SU-DHL-6 (cell line): ENCODE results near the gene TRAPPC4.

Experiments
- H2AFZ ChIP-seq: fragments of 200-600 bp; sonication (generic); 2 replicates; pipeline ENCODE4 v1.6.1; 2014; ENCODE audit warnings: low read depth, mild to moderate bottlenecking, moderate library complexity, mixed read lengths, antibody characterized with exemption, low read length; ENCODE audit not compliant: severe bottlenecking
- H3F3A ChIP-seq: fragments of 200-600 bp; shearing (Covaris generic); 2 replicates; pipeline ENCODE4 v1.6.0; 2016; ENCODE audit warnings: antibody characterized with exemption, mild to moderate bottlenecking; ENCODE audit not compliant: insufficient read depth
- H3K27ac ChIP-seq: fragments of 200-600 bp; sonication (generic); 2 replicates; pipeline ENCODE4 v1.5.1; 2016; ENCODE audit warnings: low read depth, mild to moderate bottlenecking, low read length, moderate library complexity, mixed read lengths
- H3K27me3 ChIP-seq: fragments of 200-600 bp; sonication (generic), shearing (Covaris generic); 2 replicates; pipeline ENCODE4 v1.6.0; 2014; ENCODE audit warnings: mild to moderate bottlenecking, low read length
- H3K36me3 ChIP-seq: fragments of 200-600 bp; sonication (generic); 2 replicates; pipeline ENCODE4 v1.6.1; 2014; ENCODE audit warnings: mild to moderate bottlenecking, low read length, mixed read lengths
- H3K4me2 ChIP-seq: fragments of 300-600, 200-600 bp; shearing (Covaris generic), sonication (generic); 2 replicates; pipeline ENCODE4 v1.6.0; 2014; ENCODE audit warnings: low read length, low read depth, mild to moderate bottlenecking; ENCODE audit not compliant: poor library complexity, severe bottlenecking
- H3K4me3 ChIP-seq: fragments of 200-600 bp; sonication (generic); 2 replicates; pipeline ENCODE4 v1.5.1; 2014; ENCODE audit warnings: antibody characterized with exemption, low read length, mild to moderate bottlenecking, mixed read lengths; ENCODE audit not compliant: insufficient read depth, poor library complexity, severe bottlenecking
- H3K79me2 ChIP-seq: fragments of 200-600 bp; sonication (generic); 2 replicates; pipeline ENCODE4 v1.6.1; 2014; ENCODE audit warnings: mild to moderate bottlenecking, low read length, moderate library complexity; ENCODE audit not compliant: insufficient read depth
- H3K9ac ChIP-seq: fragments of 200-600 bp; sonication (generic); 2 replicates; pipeline ENCODE4 v1.7.0; 2014; ENCODE audit warnings: mild to moderate bottlenecking, low read length
- H3K9me2 ChIP-seq: fragments of 200-600 bp; sonication (generic); replicated peaks from 2 replicates; pipeline ENCODE4 v1.6.1; 2014; ENCODE audit warnings: low read length; ENCODE audit not compliant: insufficient read depth
- H3K9me3 ChIP-seq: fragments of 200-600 bp; sonication (generic); 2 replicates; pipeline ENCODE4 v1.6.1; 2014; ENCODE audit warnings: low read length, mixed read lengths; ENCODE audit not compliant: insufficient read depth
- H4K20me1 ChIP-seq: fragments of 200-600 bp; sonication (generic); 2 replicates; pipeline ENCODE4 v1.6.1; 2014; ENCODE audit warnings: low read depth, mild to moderate bottlenecking, antibody characterized with exemption, low read length, moderate library complexity, mixed read lengths
- EZH2phosphoT487 ChIP-seq: fragments of 200-600 bp; sonication (generic), shearing (Covaris generic); conservative IDR thresholded peaks from 2 replicates; pipeline ENCODE4 v1.6.1; 2018; ENCODE audit warnings: mild to moderate bottlenecking, antibody characterized with exemption, low read length, moderate library complexity, mixed read lengths
- TF ChIP-seq, protein P1 (sequence below): fragments of 200-600 bp; sonication (generic); IDR thresholded peaks from one replicate; pipeline ENCODE4 v1.5.1; 2017; ENCODE audit warnings: antibody characterized with exemption, mild to moderate bottlenecking, low read length, moderate library complexity; ENCODE audit not compliant: insufficient read depth, poor library complexity, severe bottlenecking

Gene TRAPPC4

DNA sequence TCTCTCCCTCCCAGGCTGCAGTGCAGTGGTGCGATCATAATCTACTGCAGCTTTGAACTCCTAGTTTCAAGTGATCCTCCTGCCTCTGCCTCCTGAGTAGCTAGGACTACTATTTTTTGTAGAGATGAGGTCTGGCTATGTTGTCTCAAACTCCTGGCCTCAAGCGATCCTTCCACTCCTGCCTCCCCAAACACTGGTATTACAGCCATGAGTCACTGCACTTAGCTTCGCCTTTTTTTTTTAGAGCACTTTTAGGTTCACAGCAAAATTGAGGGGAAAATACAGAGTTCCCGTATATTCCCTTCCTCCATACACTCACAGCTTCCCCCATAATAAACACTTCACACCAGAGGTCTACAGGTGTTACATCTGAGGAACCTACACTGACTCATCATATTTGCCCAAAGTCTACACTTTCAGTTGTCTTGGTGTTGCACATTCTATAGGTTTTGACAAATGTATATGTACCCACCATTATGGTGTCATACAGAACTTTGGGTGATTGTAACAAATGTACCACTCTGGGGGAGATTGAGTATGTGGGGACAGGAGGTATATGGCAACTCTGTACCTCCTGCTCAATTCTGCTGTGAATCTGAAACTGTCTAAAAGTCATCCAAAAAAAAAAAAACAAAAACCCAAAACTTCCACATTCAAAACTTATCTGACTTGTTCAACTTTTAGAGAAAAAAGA, 23.4 kb downstream of the TRAPPC4 start:
- Histone ChIP-seq H3K4me3 (no peak overlapping the region), H3K36me3 (no peaks in the 10 kb centered on the region), H3K4me2 (no peak overlapping the region), H3K27me3 (no peaks in the 10 kb centered on the region), H3F3A (peaks cover 5% of the 10 kb centered on the region; the same call in 1 of the 2 replicates), H2AFZ (no peak overlapping the region), H3K27ac (no peak overlapping the region), H3K9me2 (no peaks in the 10 kb centered on the region), H3K79me2 (no peaks in the 10 kb centered on the region), H4K20me1 (no peaks in the 10 kb centered on the region), H3K9ac (no peak overlapping the region), H3K9me3 (no peaks in the 10 kb centered on the region)
- no peak for TF ChIP-seq EZH2phosphoT487
- TF ChIP-seq, protein P1, sequence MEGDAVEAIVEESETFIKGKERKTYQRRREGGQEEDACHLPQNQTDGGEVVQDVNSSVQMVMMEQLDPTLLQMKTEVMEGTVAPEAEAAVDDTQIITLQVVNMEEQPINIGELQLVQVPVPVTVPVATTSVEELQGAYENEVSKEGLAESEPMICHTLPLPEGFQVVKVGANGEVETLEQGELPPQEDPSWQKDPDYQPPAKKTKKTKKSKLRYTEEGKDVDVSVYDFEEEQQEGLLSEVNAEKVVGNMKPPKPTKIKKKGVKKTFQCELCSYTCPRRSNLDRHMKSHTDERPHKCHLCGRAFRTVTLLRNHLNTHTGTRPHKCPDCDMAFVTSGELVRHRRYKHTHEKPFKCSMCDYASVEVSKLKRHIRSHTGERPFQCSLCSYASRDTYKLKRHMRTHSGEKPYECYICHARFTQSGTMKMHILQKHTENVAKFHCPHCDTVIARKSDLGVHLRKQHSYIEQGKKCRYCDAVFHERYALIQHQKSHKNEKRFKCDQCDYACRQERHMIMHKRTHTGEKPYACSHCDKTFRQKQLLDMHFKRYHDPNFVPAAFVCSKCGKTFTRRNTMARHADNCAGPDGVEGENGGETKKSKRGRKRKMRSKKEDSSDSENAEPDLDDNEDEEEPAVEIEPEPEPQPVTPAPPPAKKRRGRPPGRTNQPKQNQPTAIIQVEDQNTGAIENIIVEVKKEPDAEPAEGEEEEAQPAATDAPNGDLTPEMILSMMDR: no peak

DNA sequence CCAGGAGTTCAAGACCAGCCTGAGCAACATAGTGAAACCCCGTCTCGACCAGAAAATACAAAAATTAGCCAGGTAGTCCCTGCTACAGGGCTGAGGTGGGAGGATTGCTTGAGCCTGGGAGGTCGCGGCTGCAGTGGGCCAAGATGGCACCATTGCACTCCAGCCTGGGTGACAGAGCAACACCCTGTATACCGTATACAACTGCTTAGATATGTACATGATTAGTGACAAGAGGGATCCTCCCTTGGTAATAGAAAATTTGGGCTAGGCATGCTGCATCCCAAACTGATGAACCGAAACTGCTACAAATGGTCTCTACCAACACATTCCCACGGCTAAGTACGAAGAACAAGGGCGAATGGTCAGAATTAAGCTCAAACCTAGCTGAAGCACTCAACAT, 24.4 kb downstream of the TRAPPC4 start:
- no peaks in the 10 kb centered on the region for H3K27me3 ChIP-seq
- H3K9me3 ChIP-seq: no peaks in the 10 kb centered on the region
- H3K4me2 ChIP-seq: no peak overlapping the region
- H3K27ac ChIP-seq: no peak overlapping the region
- no peaks in the 10 kb centered on the region for H4K20me1 ChIP-seq
- H3K9me2 ChIP-seq: no peaks in the 10 kb centered on the region
- no peak overlapping the region for H3K4me3 ChIP-seq
- TF ChIP-seq, protein P1: no peak
- TF ChIP-seq EZH2phosphoT487: no peak
- peaks cover 5% of the 10 kb centered on the region; the same call in 1 of the 2 replicates for H3F3A ChIP-seq
- H2AFZ ChIP-seq: no peak overlapping the region
- H3K9ac ChIP-seq: no peak overlapping the region
- 0 out of 2 replicates have a peak, but pooled peaks cover 2% of the 10 kb centered on the region for H3K36me3 ChIP-seq
- H3K79me2 ChIP-seq: no peaks in the 10 kb centered on the region

DNA sequence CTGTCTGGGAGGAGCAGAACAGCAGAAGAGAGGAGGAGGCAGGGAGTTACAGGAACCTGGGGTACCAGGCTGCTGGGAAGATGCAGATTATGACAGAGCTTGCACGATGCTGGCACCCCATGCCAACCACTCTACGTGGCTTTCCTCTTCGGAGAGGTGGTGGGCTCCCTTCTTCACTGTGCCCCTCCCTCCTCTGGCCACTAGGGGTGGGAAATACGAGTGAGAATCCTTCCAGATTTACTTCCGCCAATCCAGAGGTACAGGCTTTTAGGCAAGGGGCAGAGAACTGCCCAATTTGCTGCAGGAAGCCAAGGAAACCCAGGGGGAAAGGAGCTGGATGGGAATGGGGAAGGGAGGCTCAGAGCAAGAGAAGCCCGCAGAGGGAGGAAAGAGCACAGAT, 26.1 kb downstream of the TRAPPC4 start:
- H3K79me2 ChIP-seq: no peaks in the 10 kb centered on the region
- H4K20me1 ChIP-seq: no peaks in the 10 kb centered on the region
- H3K4me3 ChIP-seq: no peak overlapping the region
- H3K27me3 ChIP-seq: no peaks in the 10 kb centered on the region
- no peaks in the 10 kb centered on the region for H3K9me2 ChIP-seq
- no peak overlapping the region for H3K27ac ChIP-seq
- no peaks in the 10 kb centered on the region for H3K9me3 ChIP-seq
- H2AFZ ChIP-seq: no peak overlapping the region
- 0 out of 2 replicates have a peak, but pooled peaks cover 2% of the 10 kb centered on the region for H3K36me3 ChIP-seq
- H3K9ac ChIP-seq: no peak overlapping the region
- TF ChIP-seq EZH2phosphoT487: no peak
- TF ChIP-seq, protein P1: no peak
- H3K4me2 ChIP-seq: no peak overlapping the region
- peaks cover 5% of the 10 kb centered on the region; the same call in 1 of the 2 replicates for H3F3A ChIP-seq
